Neural progenitor cell (in vitro differentiated cells): ENCODE results near the gene SND1. TPM values are rescaled to one million over a fixed set of nuclear protein-coding genes. Genes with fewer than 3 reads are reported as not detected.

Experiments
- DNase-seq: peaks from one replicate; pipeline ENCODE4 v3.0.0-alpha.2; 2016; ENCODE audit warnings: low spot score
- H2AFZ ChIP-seq: fragments of 200-600 bp; sonication (generic); replicated peaks from 2 replicates; pipeline ENCODE4 v1.6.1; 2016; ENCODE audit warnings: antibody characterized with exemption
- H3F3A ChIP-seq: fragments of 200-600 bp; sonication (generic); 2 replicates; pipeline ENCODE4 v1.6.1; 2016; ENCODE audit warnings: antibody characterized with exemption, low read depth
- H3K27ac ChIP-seq: fragments of 200-600 bp; sonication (generic); 2 replicates; pipeline ENCODE4 v1.5.1; 2016; ENCODE audit warnings: mild to moderate bottlenecking
- H3K27me3 ChIP-seq: fragments of 200-600 bp; sonication (generic); 2 replicates; pipeline ENCODE4 v1.6.1; 2016; ENCODE audit warnings: mild to moderate bottlenecking, moderate library complexity
- H3K36me3 ChIP-seq: fragments of 200-600 bp; sonication (generic); 2 replicates; pipeline ENCODE4 v1.5.1; 2016
- H3K4me1 ChIP-seq: fragments of 200-600 bp; sonication (generic); 2 replicates; pipeline ENCODE4 v1.6.1; 2016; ENCODE audit warnings: mixed run types
- H3K4me2 ChIP-seq: fragments of 200-600 bp; sonication (generic); 2 replicates; pipeline ENCODE4 v1.6.1; 2016
- H3K4me3 ChIP-seq: fragments of 200-600 bp; sonication (generic); 2 replicates; pipeline ENCODE4 v1.5.1; 2016
- H3K79me2 ChIP-seq: fragments of 200-600 bp; sonication (generic); 2 replicates; pipeline ENCODE4 v1.6.1; 2016; ENCODE audit warnings: low read depth
- H3K9ac ChIP-seq: fragments of 200-600 bp; sonication (generic); 2 replicates; pipeline ENCODE4 v1.6.1; 2016
- H3K9me3 ChIP-seq: fragments of 200-600 bp; sonication (generic); 2 replicates; pipeline ENCODE4 v1.5.1; 2016; ENCODE audit warnings: low read depth
- H4K20me1 ChIP-seq: fragments of 200-600 bp; sonication (generic); 2 replicates; pipeline ENCODE4 v1.6.1; 2016; ENCODE audit warnings: low read depth
- H3K27ac Mint-ChIP-seq: 3 replicates; pipeline ENCODE4 v1.8.0; 2021; ENCODE audit warnings: mixed read lengths
- H3K27me3 Mint-ChIP-seq: 2 replicates; pipeline ENCODE4 v1.8.0; 2022; ENCODE audit warnings: low read depth, mild to moderate bottlenecking, inconsistent platforms, moderate library complexity, mixed read lengths; ENCODE audit not compliant: insufficient read depth
- H3K36me3 Mint-ChIP-seq: 3 replicates; pipeline ENCODE4 v1.8.0; 2021; ENCODE audit warnings: mixed read lengths
- H3K4me1 Mint-ChIP-seq: 3 replicates; pipeline ENCODE4 v1.8.0; 2021; ENCODE audit warnings: mixed read lengths
- H3K4me3 Mint-ChIP-seq: 3 replicates; pipeline ENCODE4 v1.8.0; 2021; ENCODE audit warnings: mild to moderate bottlenecking, moderate library complexity, mixed read lengths
- H3K9me3 Mint-ChIP-seq: 3 replicates; pipeline ENCODE4 v1.8.0; 2020; ENCODE audit warnings: mixed read lengths
- EZH2 ChIP-seq: fragments of 200-600 bp; sonication (generic); IDR thresholded peaks from 2 replicates; pipeline ENCODE4 v1.6.1; 2017; ENCODE audit warnings: antibody characterized with exemption, mild to moderate bottlenecking, moderate library complexity
- EZH2phosphoT487 ChIP-seq: fragments of 200-600 bp; sonication (generic); IDR thresholded peaks from 2 replicates; pipeline ENCODE4 v1.6.1; 2017; ENCODE audit warnings: antibody characterized with exemption
- total RNA-seq: library from RNA; depleted of rRNA; stranded (reverse); fragments of >200 nt; gene quantifications from 2 replicates; pipeline ENCODE4 v1.2.3, GENCODE V29; 2015; ENCODE audit warnings: low replicate concordance
- TF ChIP-seq, protein P1 (sequence below): fragments of 200-600 bp; sonication (generic); IDR thresholded peaks from 2 replicates; pipeline ENCODE4 v1.5.1; 2017; ENCODE audit warnings: antibody characterized with exemption, mild to moderate bottlenecking

SND1 gene
- total RNA-seq, 1 donor from 2014 or later, result 154 TPM

DNA sequence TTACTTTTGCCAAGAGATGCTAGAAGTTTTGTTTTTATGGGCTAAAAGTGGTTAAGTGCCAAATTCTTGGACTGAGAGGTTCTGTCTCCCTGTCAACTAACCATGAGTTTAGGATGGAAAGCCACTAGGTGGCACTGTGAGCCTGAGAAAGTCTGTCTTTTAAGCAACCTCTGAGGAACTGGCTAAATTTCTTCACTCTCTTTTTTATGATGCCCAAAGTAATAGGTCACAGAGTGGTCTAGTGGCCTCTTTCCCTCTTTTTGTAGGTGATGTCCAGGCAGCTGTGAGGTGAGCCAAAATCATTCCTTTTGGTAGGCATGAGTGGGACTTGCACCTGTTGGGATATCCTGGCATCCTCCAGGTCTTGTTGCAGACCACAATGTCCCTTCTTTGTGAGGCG is 56.8 kb downstream of the SND1 start:
- Histone ChIP-seq H3K4me3 (no peak overlapping the region), H4K20me1 (peaks cover 4% of the 10 kb centered on the region), H3F3A (no peaks in the 10 kb centered on the region), H3K9ac (no peak overlapping the region), H3K36me3 (peaks cover 24% of the 10 kb centered on the region), H3K4me2 (no peak overlapping the region), H3K4me1 (peaks cover 13% of the 10 kb centered on the region), H3K27me3 (no peaks in the 10 kb centered on the region), H3K9me3 (no peaks in the 10 kb centered on the region), H2AFZ (no peak overlapping the region), H3K79me2 (peaks cover 11% of the 10 kb centered on the region), H3K27ac (no peak overlapping the region)
- H3K36me3 Mint-ChIP-seq, result peaks cover 48% of the 10 kb centered on the region
- DNase-seq, result peak; percentile 90
- no peak overlapping the region for H3K27ac Mint-ChIP-seq
- H3K4me3 Mint-ChIP-seq, result no peak overlapping the region
- no peak for TF ChIP-seq EZH2phosphoT487
- TF ChIP-seq, protein P1, sequence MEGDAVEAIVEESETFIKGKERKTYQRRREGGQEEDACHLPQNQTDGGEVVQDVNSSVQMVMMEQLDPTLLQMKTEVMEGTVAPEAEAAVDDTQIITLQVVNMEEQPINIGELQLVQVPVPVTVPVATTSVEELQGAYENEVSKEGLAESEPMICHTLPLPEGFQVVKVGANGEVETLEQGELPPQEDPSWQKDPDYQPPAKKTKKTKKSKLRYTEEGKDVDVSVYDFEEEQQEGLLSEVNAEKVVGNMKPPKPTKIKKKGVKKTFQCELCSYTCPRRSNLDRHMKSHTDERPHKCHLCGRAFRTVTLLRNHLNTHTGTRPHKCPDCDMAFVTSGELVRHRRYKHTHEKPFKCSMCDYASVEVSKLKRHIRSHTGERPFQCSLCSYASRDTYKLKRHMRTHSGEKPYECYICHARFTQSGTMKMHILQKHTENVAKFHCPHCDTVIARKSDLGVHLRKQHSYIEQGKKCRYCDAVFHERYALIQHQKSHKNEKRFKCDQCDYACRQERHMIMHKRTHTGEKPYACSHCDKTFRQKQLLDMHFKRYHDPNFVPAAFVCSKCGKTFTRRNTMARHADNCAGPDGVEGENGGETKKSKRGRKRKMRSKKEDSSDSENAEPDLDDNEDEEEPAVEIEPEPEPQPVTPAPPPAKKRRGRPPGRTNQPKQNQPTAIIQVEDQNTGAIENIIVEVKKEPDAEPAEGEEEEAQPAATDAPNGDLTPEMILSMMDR, result peak; percentile 86
- no peaks in the 10 kb centered on the region for H3K27me3 Mint-ChIP-seq
- H3K4me1 Mint-ChIP-seq, result no peaks in the 10 kb centered on the region
- peaks cover 18% of the 10 kb centered on the region for H3K9me3 Mint-ChIP-seq

DNA sequence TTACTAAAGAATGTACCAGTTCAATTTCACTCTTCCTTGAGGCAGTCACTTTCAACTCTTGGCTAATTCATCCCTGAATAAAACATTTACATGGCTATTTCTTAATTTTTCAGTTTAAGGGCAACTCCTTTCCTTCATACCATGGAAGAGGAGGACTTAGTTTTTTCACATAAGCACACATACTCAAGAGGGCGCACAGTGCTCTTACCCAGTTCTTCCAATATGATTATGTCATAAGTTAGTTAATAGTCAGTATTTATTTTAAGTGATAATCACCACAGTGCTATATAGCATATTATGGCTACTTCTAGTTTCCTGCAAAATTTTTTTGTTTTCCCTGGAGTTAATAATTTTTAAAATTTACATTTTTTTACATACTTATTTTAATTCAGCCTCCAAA is 58.6 kb downstream of the SND1 start:
- no peak overlapping the region for H3K4me3 ChIP-seq
- Mint-ChIP-seq H3K36me3 (peaks cover 52% of the 10 kb centered on the region), H3K9me3 (peaks cover 21% of the 10 kb centered on the region), H3K4me3 (no peak overlapping the region), H3K27ac (no peak overlapping the region), H3K4me1 (no peaks in the 10 kb centered on the region), H3K27me3 (no peaks in the 10 kb centered on the region)
- no peak overlapping the region for H3K4me2 ChIP-seq
- no peak overlapping the region for H2AFZ ChIP-seq
- no peaks in the 10 kb centered on the region for H3K27me3 ChIP-seq
- TF ChIP-seq, protein P1, result no peak
- no peak for TF ChIP-seq EZH2phosphoT487
- no peak for TF ChIP-seq EZH2
- H3K79me2 ChIP-seq, result peaks cover 23% of the 10 kb centered on the region
- peaks cover 6% of the 10 kb centered on the region for H3F3A ChIP-seq
- H3K36me3 ChIP-seq, result peaks cover 17% of the 10 kb centered on the region
- no peak overlapping the region for H3K9ac ChIP-seq
- H4K20me1 ChIP-seq, result peaks cover 4% of the 10 kb centered on the region
- peaks cover 21% of the 10 kb centered on the region for H3K4me1 ChIP-seq
- DNase-seq, result no peak
- H3K9me3 ChIP-seq, result no peaks in the 10 kb centered on the region
- H3K27ac ChIP-seq, result no peak overlapping the region

DNA sequence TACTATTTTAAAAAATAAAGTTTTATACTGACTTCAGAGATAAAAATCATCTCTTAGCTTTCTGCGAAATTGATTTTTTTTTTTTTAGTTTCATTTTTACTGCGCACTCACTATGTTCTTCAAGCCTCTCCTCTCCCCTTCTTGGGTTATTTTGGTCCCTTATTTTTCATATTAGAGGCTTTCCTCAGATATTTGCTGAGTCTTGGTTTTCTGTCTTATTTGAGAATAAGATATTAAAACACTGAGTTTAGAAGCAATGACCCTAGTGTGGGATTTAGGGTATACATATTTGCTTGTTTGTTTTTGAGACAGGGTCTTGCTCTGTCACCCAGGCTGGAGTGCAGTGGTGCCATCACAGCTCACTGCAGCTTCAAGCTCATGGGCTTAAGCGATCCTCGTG is 59.9 kb downstream of the SND1 start:
- H3K4me1 ChIP-seq, result peaks cover 24% of the 10 kb centered on the region
- H2AFZ ChIP-seq, result no peak overlapping the region
- TF ChIP-seq EZH2, result no peak
- no peak for TF ChIP-seq EZH2phosphoT487
- H3K27ac ChIP-seq, result no peak overlapping the region
- H3K4me2 ChIP-seq, result no peak overlapping the region
- Mint-ChIP-seq H3K27ac (no peak overlapping the region), H3K4me1 (no peaks in the 10 kb centered on the region), H3K9me3 (peaks cover 21% of the 10 kb centered on the region), H3K27me3 (no peaks in the 10 kb centered on the region), H3K4me3 (no peak overlapping the region), H3K36me3 (peaks cover 52% of the 10 kb centered on the region)
- H3K36me3 ChIP-seq, result peaks cover 15% of the 10 kb centered on the region
- H3K9ac ChIP-seq, result no peak overlapping the region
- H3F3A ChIP-seq, result peaks cover 6% of the 10 kb centered on the region
- no peak for DNase-seq
- H3K27me3 ChIP-seq, result no peaks in the 10 kb centered on the region
- H3K4me3 ChIP-seq, result no peak overlapping the region
- peaks cover 4% of the 10 kb centered on the region for H4K20me1 ChIP-seq
- H3K79me2 ChIP-seq, result peaks cover 35% of the 10 kb centered on the region
- H3K9me3 ChIP-seq, result no peaks in the 10 kb centered on the region

DNA sequence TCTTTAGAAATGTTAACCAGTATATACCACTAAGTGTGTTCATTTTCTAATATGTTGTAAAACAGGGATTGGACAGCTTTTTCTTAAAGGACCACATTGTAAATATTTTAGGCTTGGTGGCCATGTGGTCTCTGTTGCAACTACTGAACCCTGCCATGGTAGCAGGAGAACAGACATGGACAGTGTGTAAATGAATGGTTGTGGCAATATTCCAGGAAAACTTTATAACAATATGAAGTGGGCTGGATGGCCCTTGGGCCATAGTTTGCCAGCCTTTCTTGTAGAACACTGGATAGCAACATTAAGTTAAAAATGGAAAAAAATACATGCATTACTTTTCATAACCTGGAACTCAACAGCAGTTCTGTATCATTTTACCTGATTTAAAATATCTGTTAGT is 61.0 kb downstream of the SND1 start:
- Mint-ChIP-seq H3K27ac (no peak overlapping the region), H3K36me3 (peaks cover 51% of the 10 kb centered on the region), H3K4me3 (no peak overlapping the region), H3K4me1 (no peaks in the 10 kb centered on the region), H3K9me3 (peaks cover 21% of the 10 kb centered on the region), H3K27me3 (no peaks in the 10 kb centered on the region)
- H3K36me3 ChIP-seq, result peaks cover 15% of the 10 kb centered on the region
- no peaks in the 10 kb centered on the region for H3K27me3 ChIP-seq
- H3K27ac ChIP-seq, result peak overlapping the region; percentile 72
- H3K4me3 ChIP-seq, result no peak overlapping the region
- H3K4me2 ChIP-seq, result no peak overlapping the region
- peaks cover 24% of the 10 kb centered on the region for H3K4me1 ChIP-seq
- no peaks in the 10 kb centered on the region for H3K9me3 ChIP-seq
- H3K9ac ChIP-seq, result no peak overlapping the region
- H4K20me1 ChIP-seq, result peaks cover 4% of the 10 kb centered on the region
- no peak overlapping the region for H2AFZ ChIP-seq
- no peak for DNase-seq
- TF ChIP-seq, protein P1, result no peak
- TF ChIP-seq EZH2phosphoT487, result no peak
- TF ChIP-seq EZH2, result no peak
- H3K79me2 ChIP-seq, result peaks cover 46% of the 10 kb centered on the region
- H3F3A ChIP-seq, result peaks cover 6% of the 10 kb centered on the region
